Adipocyte (in vitro differentiated cells): ENCODE measurements around the gene RNF123.

Experiments used
- DNase-seq: peaks from one replicate; pipeline ENCODE4 v3.0.0-alpha.2; 2015; ENCODE audit warnings: low read depth
- H3K27me3 ChIP-seq: replicated peaks from 2 replicates; pipeline ENCODE4 v1.7.0; 2013; ENCODE audit warnings: mild to moderate bottlenecking, low read length, moderate library complexity; ENCODE audit not compliant: control insufficient read depth, insufficient read depth
- H3K36me3 ChIP-seq: 2 replicates; pipeline ENCODE4 v1.7.0; 2013; ENCODE audit warnings: low read length, mild to moderate bottlenecking, moderate library complexity; ENCODE audit not compliant: control insufficient read depth, insufficient read depth, severe bottlenecking
- H3K4me1 ChIP-seq: 2 replicates; pipeline ENCODE4 v1.7.0; 2013; ENCODE audit warnings: mild to moderate bottlenecking, low read length, moderate library complexity; ENCODE audit not compliant: control insufficient read depth, insufficient read depth
- H3K4me3 ChIP-seq: 2 replicates; pipeline ENCODE4 v1.7.0; 2013; ENCODE audit warnings: mild to moderate bottlenecking, low read length, moderate library complexity
- H3K9ac ChIP-seq: 2 replicates; pipeline ENCODE4 v1.7.0; 2013; ENCODE audit warnings: mild to moderate bottlenecking, low read length, moderate library complexity
- H3K9me3 ChIP-seq: 2 replicates; pipeline ENCODE4 v1.7.0; 2013; ENCODE audit warnings: mild to moderate bottlenecking, low read length, moderate library complexity; ENCODE audit not compliant: control insufficient read depth

RNF123 gene

DNA sequence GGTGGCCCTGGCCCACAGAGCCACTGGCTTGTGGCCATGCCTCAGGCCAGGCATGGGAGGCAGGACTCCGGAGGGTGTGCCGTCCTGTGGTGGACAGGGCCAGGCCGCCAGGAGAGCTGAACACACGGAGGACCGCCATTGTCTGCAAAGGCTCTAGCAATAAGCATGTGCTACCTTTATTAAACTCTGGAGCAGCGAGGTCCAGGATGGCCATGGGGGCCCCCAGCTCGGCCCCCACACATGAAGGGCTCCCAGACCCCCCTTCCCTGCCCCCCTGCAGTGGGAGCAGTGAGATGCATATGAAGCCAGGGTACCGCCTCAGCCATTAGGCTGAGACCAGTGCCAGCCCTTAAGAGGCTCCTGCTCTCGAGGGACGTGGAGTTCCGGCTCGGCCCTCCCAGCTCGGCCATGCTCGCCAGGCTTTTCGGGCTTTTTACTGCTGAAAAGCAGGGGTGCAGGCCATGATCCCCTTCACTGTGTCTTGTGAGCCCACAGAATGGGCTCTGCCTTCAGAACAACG, 27.4 kb downstream of the RNF123 start:
- no peak overlapping the region for H3K4me3 ChIP-seq
- DNase-seq = no peak
- no peak overlapping the region for H3K9ac ChIP-seq
- no peaks in the 10 kb centered on the region for H3K9me3 ChIP-seq
- no peaks in the 10 kb centered on the region for H3K27me3 ChIP-seq
- peaks cover 26% of the 10 kb centered on the region for H3K36me3 ChIP-seq
- H3K4me1 ChIP-seq = peaks cover 13% of the 10 kb centered on the region

DNA sequence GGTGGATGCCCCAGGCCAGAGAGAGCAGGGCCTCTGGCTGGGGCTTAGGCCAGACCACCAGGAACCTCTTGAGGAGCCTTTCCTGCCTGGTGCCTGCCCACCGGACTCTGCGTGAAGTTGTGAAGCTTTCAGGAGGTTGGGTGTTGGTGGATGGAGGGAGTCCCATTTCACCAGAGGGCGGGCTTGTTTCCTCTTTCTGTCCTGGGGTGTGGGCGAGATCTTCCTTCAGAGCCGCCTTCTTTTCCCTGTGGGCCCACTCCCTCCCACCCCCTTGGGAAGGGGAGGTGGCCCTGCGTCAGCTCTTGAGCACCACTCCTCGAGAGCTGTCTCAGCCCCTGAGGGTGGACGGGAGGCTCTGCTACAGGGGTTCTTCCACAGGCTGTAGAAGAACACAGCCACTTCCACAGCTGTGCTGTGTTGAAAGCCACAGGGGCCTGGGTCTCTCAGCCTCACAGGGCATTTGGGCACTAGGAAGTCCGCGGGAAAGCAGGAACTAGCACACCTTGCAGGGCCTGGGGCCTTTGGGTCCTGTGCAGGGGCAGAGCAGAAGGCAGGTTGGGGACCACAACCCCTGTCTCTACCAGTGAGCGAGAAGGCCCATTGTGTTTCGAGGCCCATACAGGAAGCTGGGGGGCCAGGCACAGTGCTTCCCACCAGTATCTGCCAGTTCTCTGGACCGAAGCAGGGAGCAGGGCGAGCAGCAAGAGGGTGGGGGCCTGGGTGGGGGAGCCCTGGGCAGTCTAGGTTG, 28.0 kb downstream of the RNF123 start:
- Histone ChIP-seq H3K9me3 (no peaks in the 10 kb centered on the region), H3K9ac (no peak overlapping the region), H3K4me3 (no peak overlapping the region), H3K27me3 (no peaks in the 10 kb centered on the region), H3K36me3 (peaks cover 31% of the 10 kb centered on the region), H3K4me1 (peaks cover 17% of the 10 kb centered on the region)
- DNase-seq = no peak

DNA sequence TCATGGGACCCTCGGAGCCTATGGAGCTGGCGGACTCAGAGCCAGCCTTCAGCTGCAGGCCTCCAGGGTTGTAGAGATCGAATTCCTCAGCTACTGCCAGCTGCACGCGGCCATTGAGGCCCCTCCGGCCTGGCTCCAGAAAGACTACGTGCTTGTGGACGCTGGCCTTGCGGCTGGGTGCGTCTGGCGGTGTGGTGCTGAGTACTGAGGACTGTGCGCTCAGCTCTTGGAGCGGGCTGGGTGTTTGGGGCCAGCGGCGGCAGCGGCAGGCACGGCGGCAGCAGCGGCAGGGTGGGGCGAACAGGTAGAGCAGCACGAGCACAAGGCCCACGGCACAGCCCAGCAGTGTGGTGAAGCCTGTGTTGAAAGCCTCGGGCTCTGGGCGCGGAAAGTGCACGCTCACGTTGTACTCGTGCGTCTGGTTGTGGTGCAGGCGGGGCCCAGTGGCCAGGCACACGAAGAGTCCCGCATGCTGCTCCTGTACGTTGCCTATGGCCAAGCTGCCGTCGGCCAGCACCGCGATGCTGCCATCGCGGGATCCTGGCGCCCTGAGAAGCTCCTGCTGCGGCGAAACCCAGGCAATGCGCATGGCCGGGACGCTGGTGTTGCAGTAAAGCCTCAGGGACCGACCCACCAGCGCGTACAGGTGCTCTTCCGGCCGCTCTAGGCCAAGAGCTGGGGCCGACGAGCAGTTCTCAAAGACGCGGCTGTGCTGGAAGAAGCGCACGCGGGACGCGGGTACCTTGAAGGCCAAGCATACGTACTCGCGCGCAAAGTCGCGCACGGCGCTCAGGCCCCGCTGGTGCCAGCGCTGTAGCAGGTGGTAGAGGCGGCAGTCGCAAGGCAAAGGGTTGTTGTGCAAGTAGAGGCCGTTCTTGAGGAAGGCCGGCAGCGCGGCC, 28.9 kb downstream of the RNF123 start:
- H3K27me3 ChIP-seq = no peaks in the 10 kb centered on the region
- H3K9me3 ChIP-seq = no peaks in the 10 kb centered on the region
- no peak for DNase-seq
- H3K4me3 ChIP-seq = peak overlapping the region; percentile 77
- H3K4me1 ChIP-seq = peaks cover 25% of the 10 kb centered on the region
- H3K36me3 ChIP-seq = peaks cover 29% of the 10 kb centered on the region
- H3K9ac ChIP-seq = no peak overlapping the region

DNA sequence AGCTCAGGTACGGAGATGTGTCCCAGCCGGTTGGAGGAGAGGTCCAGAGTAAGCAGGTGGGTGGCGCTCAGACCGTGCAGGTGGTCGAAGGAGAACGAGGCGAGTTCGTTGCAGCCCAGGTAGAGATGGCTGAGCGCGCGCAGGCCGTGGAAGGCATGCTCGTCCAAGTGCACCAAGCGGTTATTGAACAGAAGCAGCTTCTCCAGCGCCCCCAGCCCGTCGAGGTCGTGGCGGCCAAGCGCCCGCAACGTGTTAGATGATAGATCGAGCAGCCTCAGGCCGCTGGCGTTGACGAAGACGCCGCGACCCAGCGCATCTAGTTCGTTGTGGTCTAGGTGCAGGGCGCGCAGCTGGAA, 29.5 kb downstream of the RNF123 start:
- Histone ChIP-seq H3K4me3 (peak overlapping the region; percentile 77), H3K4me1 (peaks cover 26% of the 10 kb centered on the region), H3K27me3 (no peaks in the 10 kb centered on the region), H3K36me3 (peaks cover 29% of the 10 kb centered on the region), H3K9me3 (no peaks in the 10 kb centered on the region), H3K9ac (peak overlapping the region; percentile 33)
- DNase-seq = no peak

DNA sequence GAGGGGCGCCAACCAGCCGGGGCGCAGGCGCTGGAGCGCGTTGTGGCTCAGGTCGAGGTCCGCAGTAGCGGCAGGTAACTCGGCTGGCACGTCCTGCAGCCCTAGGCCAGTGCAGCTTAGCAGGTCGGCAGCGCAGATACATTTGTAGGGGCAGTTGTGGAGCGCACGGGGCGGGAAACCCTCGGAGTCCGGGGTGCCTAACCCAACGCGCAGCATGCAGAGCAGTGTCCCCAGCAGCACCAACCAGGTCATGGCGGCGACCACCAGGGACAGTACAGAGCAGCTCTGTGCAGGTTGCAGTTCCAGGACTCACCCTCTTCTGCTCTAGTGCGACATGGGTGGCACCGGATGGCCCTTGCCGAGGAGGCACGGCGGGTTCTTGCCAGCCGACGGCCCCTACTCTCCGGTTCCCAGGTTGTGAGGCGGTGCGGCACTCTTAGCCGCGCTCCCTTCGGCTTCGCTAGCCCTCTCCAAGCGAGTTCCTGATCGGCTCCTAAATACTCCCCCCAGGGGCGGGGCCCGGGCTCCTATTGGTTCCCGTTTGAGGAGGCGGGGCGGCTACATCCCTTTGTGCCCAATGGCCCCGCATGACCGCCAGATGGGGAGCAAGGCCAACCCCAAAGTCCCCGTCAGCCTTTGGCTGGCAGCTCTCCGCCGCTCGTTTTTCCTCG, 30.0 kb downstream of the RNF123 start, which contains the start of gene AMIGO3:
Gene AMIGO3, minus strand, starts transcription at position 471 of the 671 bp plus-strand sequence. Its CDS starts 219 bp downstream, at position 252.
- DNase-seq = peak; percentile 98
- peaks cover 28% of the 10 kb centered on the region for H3K4me1 ChIP-seq
- H3K9ac ChIP-seq = peak within 1 kb of the TSS; percentile 33
- H3K36me3 ChIP-seq = peaks cover 29% of the 10 kb centered on the region
- H3K9me3 ChIP-seq = no peaks in the 10 kb centered on the region
- peak within 1 kb of the TSS; percentile 77 for H3K4me3 ChIP-seq
- H3K27me3 ChIP-seq = no peaks in the 10 kb centered on the region

DNA sequence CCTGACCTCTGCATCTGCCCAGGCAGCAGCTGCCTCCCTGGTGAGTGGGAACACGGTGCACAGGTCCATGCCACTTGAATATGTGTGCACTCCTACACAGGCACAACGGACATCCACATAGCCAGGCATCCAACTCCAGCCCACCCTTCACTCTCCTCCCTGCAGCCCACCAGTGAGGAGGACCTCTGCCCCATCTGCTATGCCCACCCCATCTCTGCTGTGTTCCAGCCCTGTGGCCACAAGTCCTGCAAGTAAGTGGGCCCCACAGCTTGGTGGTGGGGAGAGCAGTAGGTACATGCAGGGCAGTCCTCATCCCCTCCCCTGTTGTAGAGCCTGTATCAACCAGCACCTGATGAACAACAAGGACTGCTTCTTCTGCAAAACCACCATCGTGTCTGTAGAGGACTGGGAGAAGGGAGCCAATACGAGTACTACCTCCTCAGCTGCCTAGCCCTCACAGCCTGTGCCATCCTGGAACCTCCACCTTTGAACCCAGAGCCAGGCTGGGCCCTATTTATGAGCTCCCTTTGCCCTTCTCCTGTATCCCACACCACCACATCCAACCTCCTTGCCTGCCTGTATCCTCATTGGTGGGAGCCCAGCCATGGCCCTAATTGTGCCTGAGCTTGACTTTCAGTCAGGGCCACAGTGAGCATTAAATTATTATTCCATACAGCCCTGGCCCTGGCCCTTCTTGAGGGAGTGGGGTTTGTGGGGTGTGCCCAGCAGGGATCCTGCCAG, 31.7 kb downstream of the RNF123 start:
- DNase-seq = no peak
- H3K36me3 ChIP-seq = peaks cover 24% of the 10 kb centered on the region
- H3K9me3 ChIP-seq = no peaks in the 10 kb centered on the region
- H3K4me1 ChIP-seq = peaks cover 33% of the 10 kb centered on the region
- no peak overlapping the region for H3K4me3 ChIP-seq
- H3K27me3 ChIP-seq = no peaks in the 10 kb centered on the region
- no peak overlapping the region for H3K9ac ChIP-seq

DNA sequence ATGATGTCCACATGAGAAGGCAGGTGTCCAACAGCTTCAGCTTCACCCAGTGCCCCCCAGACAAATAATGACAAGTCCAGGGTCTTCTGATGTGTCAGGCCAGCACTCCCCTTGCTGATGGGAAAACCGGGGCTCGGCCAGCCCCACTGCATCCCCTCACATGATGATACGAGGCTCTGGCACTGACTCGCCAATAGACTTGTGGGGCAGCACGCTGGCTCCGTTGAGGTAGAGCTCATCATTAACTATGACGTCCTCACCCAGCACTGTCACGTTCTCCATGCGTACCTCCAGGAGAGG, 32.2 kb downstream of the RNF123 start:
- H3K4me1 ChIP-seq = peaks cover 33% of the 10 kb centered on the region
- H3K36me3 ChIP-seq = peaks cover 26% of the 10 kb centered on the region
- no peak for DNase-seq
- no peak overlapping the region for H3K9ac ChIP-seq
- no peaks in the 10 kb centered on the region for H3K9me3 ChIP-seq
- H3K27me3 ChIP-seq = no peaks in the 10 kb centered on the region
- H3K4me3 ChIP-seq = no peak overlapping the region

DNA sequence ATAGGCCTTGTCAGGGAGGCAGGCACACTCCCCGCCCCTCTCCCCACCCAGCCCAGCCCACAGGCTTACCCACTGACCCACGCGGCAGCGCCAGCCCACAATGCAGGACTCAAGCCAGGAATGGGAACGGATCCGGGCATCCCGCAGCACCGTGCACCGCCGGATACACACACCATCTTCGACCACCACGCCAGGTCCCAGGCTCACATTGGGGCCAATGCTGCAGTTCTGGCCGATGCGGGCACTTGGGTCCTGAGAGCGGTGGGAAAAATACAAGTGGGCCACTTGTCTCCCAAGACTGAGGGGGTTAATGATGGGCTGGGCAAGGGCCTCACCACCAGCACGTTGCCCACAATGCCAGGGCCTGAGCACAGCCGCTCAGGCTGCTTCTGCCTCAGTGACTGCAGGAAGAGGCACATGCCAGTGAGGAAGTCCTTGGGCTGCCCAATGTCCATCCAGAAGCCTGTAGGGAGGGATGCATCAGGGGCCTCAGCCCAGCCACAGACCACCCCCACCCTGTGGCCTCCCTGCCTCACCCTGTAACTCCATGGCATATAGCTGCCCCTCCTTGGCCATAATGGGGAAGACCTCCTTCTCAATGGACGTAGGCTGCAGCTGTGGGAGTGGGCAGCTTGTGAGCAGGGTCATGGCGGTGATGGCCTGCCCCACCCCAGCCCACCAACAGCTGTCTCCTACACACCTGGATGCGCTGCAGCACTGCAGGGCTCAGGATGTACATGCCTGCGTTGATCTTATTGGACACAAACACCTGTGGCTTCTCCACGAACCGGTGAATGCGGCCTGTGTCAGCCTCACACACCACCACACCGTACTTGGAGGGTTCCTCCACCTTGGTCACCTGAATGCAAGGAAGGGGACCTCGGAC, 32.8 kb downstream of the RNF123 start:
- H3K9me3 ChIP-seq = no peaks in the 10 kb centered on the region
- H3K27me3 ChIP-seq = no peaks in the 10 kb centered on the region
- H3K4me3 ChIP-seq = peak overlapping the region; percentile 99
- peak overlapping the region; percentile 99 for H3K9ac ChIP-seq
- H3K4me1 ChIP-seq = peaks cover 33% of the 10 kb centered on the region
- no peak for DNase-seq
- peaks cover 31% of the 10 kb centered on the region for H3K36me3 ChIP-seq

DNA sequence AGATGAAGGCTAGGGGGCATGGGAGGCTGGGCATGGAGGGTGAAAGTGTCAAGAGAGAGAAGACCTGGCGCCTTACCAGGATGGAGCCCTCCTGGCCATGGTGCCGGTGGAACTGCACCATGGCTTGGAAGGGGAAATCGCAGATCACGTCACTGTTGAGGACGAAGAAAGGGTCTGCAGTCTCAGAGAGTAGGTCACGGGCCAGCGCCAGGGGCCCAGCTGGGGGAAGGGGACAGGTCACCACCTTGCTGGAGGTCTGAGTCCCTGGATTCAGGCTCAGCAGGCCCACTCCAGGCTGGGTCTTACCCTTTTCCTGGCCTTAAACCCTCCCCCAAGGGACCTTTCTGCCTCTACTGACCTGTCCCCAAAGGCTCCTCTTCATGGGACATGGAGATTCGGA, 33.5 kb downstream of the RNF123 start:
- no peak for DNase-seq
- Histone ChIP-seq H3K36me3 (peaks cover 39% of the 10 kb centered on the region), H3K27me3 (no peaks in the 10 kb centered on the region), H3K4me1 (peaks cover 33% of the 10 kb centered on the region), H3K4me3 (peak overlapping the region; percentile 99), H3K9me3 (no peaks in the 10 kb centered on the region), H3K9ac (peak overlapping the region; percentile 99)

DNA sequence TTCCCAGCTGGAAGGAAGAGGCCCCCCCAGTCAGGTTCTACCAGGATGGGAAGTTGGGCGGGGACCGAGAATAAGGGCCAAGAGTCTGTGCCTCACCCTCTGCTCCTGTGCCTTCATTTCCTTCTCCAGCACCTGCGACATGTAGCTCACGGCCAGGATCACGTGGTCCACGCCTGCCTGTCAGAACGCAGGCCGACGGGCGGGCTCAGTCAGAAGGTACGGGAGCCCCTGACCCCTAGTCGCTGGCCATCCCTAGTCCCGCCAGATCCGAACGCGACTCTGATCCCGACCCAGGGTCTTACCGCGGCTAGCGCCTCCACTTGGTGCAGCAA, 33.9 kb downstream of the RNF123 start:
- Histone ChIP-seq H3K9ac (peak overlapping the region; percentile 99), H3K4me1 (peaks cover 33% of the 10 kb centered on the region), H3K36me3 (peaks cover 43% of the 10 kb centered on the region), H3K27me3 (no peaks in the 10 kb centered on the region), H3K9me3 (no peaks in the 10 kb centered on the region), H3K4me3 (peak overlapping the region; percentile 99)
- DNase-seq = peak; percentile 72
